MG63 (cell line): Measurements from ENCODE around the gene KLHL6. TPM values are rescaled to one million over a fixed set of nuclear protein-coding genes. Genes with fewer than 3 reads are reported as not detected.
"Not testable (repeated sequence)": the region's sequence is repeated elsewhere in the genome, so short reads cannot be mapped to it uniquely, and the experiment has no call there.

Experiments
- DNase-seq: peaks from one replicate; pipeline ENCODE4 v3.0.0-alpha.2; 2020
- H3K27me3 ChIP-seq: fragments of 250-450 bp; sonication (Bioruptor Pico); 2 replicates; pipeline ENCODE4 v1.5.1; 2020; ENCODE audit warnings: mild to moderate bottlenecking, moderate library complexity
- H3K36me3 ChIP-seq: fragments of 250-450 bp; sonication (Bioruptor Pico); 2 replicates; pipeline ENCODE4 v1.5.1; 2020; ENCODE audit warnings: mild to moderate bottlenecking, moderate library complexity
- H3K4me3 ChIP-seq: fragments of 250-450 bp; sonication (Bioruptor Pico); 2 replicates; pipeline ENCODE4 v1.5.1; 2020; ENCODE audit warnings: mild to moderate bottlenecking, moderate library complexity
- H3K9me3 ChIP-seq: fragments of 250-450 bp; sonication (Bioruptor Pico); 2 replicates; pipeline ENCODE4 v1.5.1; 2020; ENCODE audit warnings: mild to moderate bottlenecking, moderate library complexity
- total RNA-seq: library from RNA; depleted of rRNA; stranded (reverse); fragments of >200 nt; shearing (Covaris generic); gene quantifications from 2 replicates; pipeline ENCODE4 v1.2.3, GENCODE V29; 2014; ENCODE audit warnings: low replicate concordance

KLHL6 gene
- total RNA-seq, 1 experiment from 2014 or later, result not detected

DNA sequence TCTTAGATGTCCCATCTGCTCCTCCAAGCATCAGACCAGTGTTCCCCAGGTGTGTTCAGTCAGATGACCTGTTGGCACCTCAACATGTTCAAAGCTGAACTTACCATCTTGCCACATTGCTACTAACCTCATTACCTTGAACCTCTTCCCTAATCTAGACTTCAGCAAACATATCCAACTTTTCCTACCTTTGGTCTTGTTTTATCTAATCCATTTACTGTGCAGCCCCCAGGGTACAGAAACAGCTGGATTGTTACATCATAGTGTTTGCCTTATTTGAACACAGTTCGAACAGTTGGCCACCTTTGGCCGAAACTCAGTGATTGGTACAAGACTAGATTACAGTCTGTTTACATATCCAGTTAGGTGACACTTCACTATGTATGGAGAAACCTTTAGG, 91.0 kb downstream of the KLHL6 start:
- DNase-seq, result no peak
- 0 out of 2 replicates have a peak, but pooled peaks cover 2% of the 10 kb centered on the region for H3K27me3 ChIP-seq
- H3K4me3 ChIP-seq, result no peak overlapping the region
- H3K36me3 ChIP-seq, result no peaks in the 10 kb centered on the region
- no peaks in the 10 kb centered on the region for H3K9me3 ChIP-seq

- Histone ChIP-seq H3K9me3 (no peaks in the 10 kb centered on the region), H3K27me3 (no peaks in the 10 kb centered on the region), H3K36me3 (no peaks in the 10 kb centered on the region), H3K4me3 (no peak overlapping the region)
- DNase-seq, result no peak
Measured at GRCh38 chr3:183460081-183461055, 95.1 kb downstream of the KLHL6 start.

DNA sequence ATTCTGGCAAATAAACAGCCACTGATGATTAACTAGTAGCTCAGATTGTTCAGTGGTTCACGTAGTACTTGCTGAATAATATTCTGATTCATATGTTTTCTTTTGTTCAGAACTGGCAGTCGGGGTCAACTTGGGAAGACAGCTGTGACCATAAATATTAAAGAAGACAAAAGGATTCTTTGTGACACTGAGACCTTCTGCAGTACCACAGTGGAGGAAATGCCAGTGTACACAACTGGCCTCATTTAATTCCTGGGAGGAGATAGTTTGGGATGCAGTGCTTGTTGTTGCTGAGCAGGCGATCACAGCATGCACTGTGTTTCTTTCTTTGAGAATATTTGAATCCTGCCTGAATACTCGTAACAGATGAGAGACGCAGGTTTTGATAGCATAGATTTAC, 100.4 kb downstream of the KLHL6 start:
- peak; percentile 13 for DNase-seq
- Histone ChIP-seq H3K9me3 (no peaks in the 10 kb centered on the region), H3K27me3 (no peaks in the 10 kb centered on the region; the same call in 1 of the 2 replicates), H3K36me3 (no peaks in the 10 kb centered on the region), H3K4me3 (no peak overlapping the region)

GRCh38 chr3:183454064-183454463, 101.4 kb downstream of the KLHL6 start:
- H3K36me3 ChIP-seq, result no peaks in the 10 kb centered on the region
- no peaks in the 10 kb centered on the region; the same call in 1 of the 2 replicates for H3K27me3 ChIP-seq
- no peak for DNase-seq
- H3K9me3 ChIP-seq, result no peaks in the 10 kb centered on the region
- no peak overlapping the region for H3K4me3 ChIP-seq

GRCh38 chr3:183449791-183450190, 105.7 kb downstream of the KLHL6 start:
- H3K4me3 ChIP-seq, result no peak overlapping the region
- no peak for DNase-seq
- H3K27me3 ChIP-seq, result no peaks in the 10 kb centered on the region; the same call in 1 of the 2 replicates
- no peaks in the 10 kb centered on the region for H3K36me3 ChIP-seq
- H3K9me3 ChIP-seq, result no peaks in the 10 kb centered on the region; the same call in 1 of the 2 replicates

- Histone ChIP-seq H3K9me3 (no peaks in the 10 kb centered on the region; the same call in 1 of the 2 replicates), H3K27me3 (no peaks in the 10 kb centered on the region; the same call in 1 of the 2 replicates), H3K36me3 (no peaks in the 10 kb centered on the region), H3K4me3 (no peak overlapping the region)
- no peak for DNase-seq
Measured at GRCh38 chr3:183449391-183449790, 106.1 kb downstream of the KLHL6 start.

- Histone ChIP-seq H3K4me3 (no peak overlapping the region), H3K36me3 (no peaks in the 10 kb centered on the region), H3K9me3 (peaks cover 7% of the 10 kb centered on the region; the same call in 1 of the 2 replicates), H3K27me3 (no peaks in the 10 kb centered on the region; the same call in 1 of the 2 replicates)
- DNase-seq, result no peak
Measured at GRCh38 chr3:183448369-183449128, 107.0 kb downstream of the KLHL6 start.

GRCh38 chr3:183447206-183448001, 108.1 kb downstream of the KLHL6 start:
- peak; percentile 60 for DNase-seq
- Histone ChIP-seq H3K4me3 (peak overlapping the region; percentile 62), H3K9me3 (peaks cover 7% of the 10 kb centered on the region; the same call in 1 of the 2 replicates), H3K36me3 (no peaks in the 10 kb centered on the region), H3K27me3 (no peaks in the 10 kb centered on the region; the same call in 1 of the 2 replicates)

DNA sequence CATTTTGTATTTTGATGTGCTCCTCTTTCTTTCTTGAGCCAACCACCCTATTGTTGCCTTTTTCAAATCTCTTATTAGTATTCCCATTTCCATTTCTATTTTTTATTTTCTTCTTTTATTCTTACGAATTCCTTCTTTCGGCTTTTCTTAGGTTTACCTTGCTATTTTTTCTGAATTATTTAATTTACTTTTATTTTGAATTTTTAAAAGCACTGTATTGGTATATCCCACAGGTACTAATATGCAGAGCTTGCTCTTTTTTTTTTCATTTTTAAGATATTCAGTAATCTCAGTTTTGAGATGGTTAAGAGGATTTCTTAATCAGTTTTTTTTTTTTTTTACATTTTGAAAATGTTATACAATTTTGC, 108.7 kb downstream of the KLHL6 start:
- H3K4me3 ChIP-seq, result peak overlapping the region; percentile 62
- H3K27me3 ChIP-seq, result no peaks in the 10 kb centered on the region; the same call in 1 of the 2 replicates
- no peaks in the 10 kb centered on the region for H3K36me3 ChIP-seq
- peaks cover 7% of the 10 kb centered on the region; the same call in 1 of the 2 replicates for H3K9me3 ChIP-seq
- DNase-seq, result no peak

DNA sequence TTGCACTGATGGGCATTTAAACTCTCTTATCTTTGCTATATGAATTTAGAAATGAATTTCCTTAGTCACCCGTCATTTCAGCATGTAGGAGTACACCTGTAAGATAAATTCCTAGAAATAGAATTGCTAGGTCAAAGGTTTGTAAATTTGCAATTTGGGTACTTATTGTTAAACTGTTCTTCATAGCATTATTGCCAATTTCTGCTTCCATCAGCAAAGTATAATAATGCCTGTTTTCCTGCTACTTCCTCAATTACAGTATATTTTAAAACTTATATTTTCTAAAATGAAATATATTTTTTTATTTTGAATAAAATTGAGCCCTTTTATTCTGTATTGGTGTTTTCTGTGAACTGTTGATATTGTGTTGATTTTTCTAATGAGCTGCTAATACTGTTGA, 110.8 kb downstream of the KLHL6 start:
- H3K27me3 ChIP-seq, result no peaks in the 10 kb centered on the region
- no peak overlapping the region for H3K4me3 ChIP-seq
- no peak for DNase-seq
- H3K9me3 ChIP-seq, result peaks cover 9% of the 10 kb centered on the region
- no peaks in the 10 kb centered on the region for H3K36me3 ChIP-seq

GRCh38 chr3:183443395-183444385, 111.8 kb downstream of the KLHL6 start:
- DNase-seq, result no peak
- Histone ChIP-seq H3K36me3 (no peaks in the 10 kb centered on the region), H3K9me3 (peaks cover 9% of the 10 kb centered on the region), H3K27me3 (no peaks in the 10 kb centered on the region), H3K4me3 (no peak overlapping the region)

DNA sequence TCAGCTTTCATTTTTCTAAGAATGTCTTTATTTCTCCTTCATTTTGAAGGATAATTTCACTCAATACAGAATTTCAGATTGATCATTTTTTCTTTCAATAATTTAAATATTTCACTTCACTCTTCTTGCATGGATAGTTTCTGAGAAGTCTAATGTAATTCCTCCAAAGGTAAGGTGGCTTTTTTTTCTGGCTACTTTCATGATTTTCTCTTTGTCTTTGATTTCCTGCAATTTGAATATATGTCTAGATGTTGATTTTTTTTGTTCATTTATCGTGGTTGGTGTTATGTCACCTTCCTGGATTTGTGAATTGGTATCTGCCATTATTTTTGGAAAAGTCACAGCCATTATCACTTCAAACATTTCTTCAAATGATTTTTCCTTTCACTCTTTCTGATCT, 112.5 kb downstream of the KLHL6 start:
- Histone ChIP-seq H3K36me3 (no peaks in the 10 kb centered on the region), H3K4me3 (no peak overlapping the region), H3K9me3 (peaks cover 9% of the 10 kb centered on the region), H3K27me3 (no peaks in the 10 kb centered on the region)
- no peak for DNase-seq

DNA sequence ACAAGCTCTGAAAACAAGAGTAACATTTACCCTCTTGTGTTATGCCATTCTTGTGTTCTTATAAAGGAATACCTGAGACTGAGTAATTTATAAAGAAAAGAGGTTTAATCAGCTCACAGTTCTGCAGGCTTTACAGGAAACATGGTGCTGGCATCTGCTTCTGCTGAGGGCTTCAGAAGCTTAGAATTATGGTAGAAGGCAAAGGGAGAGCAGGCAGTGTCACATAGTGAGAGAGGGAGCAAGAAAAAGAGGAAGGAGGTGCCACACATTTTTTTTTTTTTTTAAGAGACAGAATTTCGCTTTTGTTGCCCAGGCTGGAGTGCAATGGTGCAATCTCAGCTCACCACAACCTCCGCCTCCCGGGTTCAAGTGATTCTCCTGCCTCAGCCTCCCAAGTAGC, 115.0 kb downstream of the KLHL6 start:
- not testable (repeated sequence) for H3K9me3 ChIP-seq, H3K36me3 ChIP-seq, H3K4me3 ChIP-seq, H3K27me3 ChIP-seq, DNase-seq

- H3K36me3 ChIP-seq, result no peaks in the 10 kb centered on the region
- H3K9me3 ChIP-seq, result peaks cover 9% of the 10 kb centered on the region
- no peak for DNase-seq
- no peaks in the 10 kb centered on the region for H3K27me3 ChIP-seq
- H3K4me3 ChIP-seq, result no peak overlapping the region
Measured at GRCh38 chr3:183439515-183439914, 116.0 kb downstream of the KLHL6 start.

GRCh38 chr3:183438735-183439134, 116.8 kb downstream of the KLHL6 start:
- no peak overlapping the region for H3K4me3 ChIP-seq
- peaks cover 3% of the 10 kb centered on the region for H3K9me3 ChIP-seq
- DNase-seq, result no peak
- no peaks in the 10 kb centered on the region for H3K36me3 ChIP-seq
- H3K27me3 ChIP-seq, result 0 out of 2 replicates have a peak, but pooled peaks cover under 1% of the 10 kb centered on the region
